Fibroblast of skin of scalp (primary cell): ENCODE results near the gene FSTL4.

Experiments used
- DNase-seq: peaks from one replicate; pipeline ENCODE4 v3.0.0-alpha.2; 2013

The FSTL4 gene

DNA sequence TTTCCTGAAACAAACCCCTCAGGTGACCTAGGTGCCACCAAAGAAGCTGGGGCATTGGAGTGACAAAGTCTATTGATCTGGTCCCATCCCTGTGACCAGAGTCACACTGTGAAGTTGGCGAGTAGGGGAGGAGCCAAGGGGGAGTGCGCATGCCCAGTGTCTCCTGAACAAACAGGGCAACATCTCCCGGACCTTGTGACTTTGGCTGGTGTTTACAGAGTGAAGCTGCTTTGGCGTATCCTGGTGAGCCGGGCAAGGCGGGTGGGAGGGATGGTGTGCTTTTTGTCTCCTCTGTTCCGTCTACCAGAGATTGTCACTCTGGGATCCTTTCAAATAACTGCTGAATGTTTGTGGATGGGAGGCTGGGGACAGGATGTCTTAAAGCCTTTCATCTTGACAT, 356.1 kb downstream of the FSTL4 start:
- DNase-seq = no peak

DNA sequence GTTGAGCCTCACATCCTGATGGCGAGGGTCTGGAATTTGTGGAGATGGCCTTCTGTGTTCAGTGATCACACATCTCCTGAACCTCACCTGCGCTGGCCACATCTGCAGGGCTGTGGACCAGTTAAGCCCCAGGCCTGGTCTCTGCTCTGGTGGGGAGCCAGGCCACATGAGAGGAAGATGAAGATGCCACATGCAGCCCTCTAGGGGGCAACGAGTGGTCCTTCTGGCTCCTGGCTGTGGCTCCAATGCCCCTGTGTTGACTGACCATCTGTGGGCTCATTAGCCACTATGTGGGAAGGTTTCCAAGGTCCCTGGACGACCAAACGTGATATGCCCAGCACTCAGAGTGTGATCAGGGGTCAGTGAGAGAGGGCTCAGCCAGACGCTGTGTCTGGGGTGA, 357.5 kb downstream of the FSTL4 start:
- DNase-seq = no peak

DNA sequence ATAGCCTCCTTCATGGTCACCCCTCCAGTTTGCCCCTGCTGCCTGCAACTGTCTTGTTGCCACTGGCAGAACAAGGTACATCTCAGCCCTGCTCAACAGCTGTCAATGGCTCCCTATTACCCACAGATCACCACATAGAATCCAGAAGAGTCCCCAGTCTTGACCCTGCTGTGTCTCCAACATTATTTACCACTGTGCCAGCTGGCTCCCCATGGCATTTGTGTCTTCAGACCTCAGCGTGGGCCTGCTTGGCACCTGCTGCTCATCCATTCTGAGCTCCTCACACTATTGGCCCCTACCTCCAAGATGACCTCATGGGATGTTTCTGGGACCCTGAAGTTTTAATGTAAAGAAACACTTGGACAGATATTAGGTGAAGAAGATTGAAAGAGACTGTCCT, 358.7 kb downstream of the FSTL4 start:
- DNase-seq = no peak

DNA sequence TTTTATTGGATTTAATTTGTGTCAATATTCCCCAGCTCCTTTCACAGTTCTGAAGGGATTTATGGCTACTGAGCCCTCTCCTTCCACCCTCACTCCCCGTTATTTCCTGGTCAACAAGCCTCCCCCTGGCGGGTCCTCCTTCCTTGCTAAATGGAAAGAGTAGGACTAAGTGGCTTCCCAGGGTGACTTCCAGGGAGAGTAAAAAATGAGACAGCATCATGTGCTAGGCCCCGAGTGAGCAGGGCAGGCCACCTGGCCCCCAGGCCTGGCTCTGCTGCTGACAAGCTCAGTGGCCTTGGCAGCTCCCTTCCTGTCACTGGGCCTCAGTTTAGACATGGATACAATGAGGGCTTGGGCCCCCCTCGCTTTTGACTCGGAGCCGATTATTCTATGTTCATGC, 359.3 kb downstream of the FSTL4 start:
- DNase-seq = no peak

DNA sequence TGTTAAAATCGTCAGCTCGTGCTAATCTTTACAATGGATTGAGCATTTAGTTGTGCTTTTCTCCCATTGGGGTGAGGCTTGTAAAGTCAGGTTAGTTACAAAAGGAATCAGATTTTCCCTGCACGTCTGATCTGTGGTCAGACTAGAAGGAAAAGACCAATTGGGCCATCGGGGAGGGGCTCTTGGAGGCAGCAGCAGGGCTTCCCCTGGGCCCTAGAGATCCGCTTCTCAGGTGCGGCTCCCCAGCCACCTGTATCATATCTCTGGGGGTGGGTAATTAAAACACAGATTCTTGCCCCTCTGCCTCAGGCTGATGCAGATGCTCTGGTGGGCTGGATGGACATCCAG, 360.2 kb downstream of the FSTL4 start:
- no peak for DNase-seq

DNA sequence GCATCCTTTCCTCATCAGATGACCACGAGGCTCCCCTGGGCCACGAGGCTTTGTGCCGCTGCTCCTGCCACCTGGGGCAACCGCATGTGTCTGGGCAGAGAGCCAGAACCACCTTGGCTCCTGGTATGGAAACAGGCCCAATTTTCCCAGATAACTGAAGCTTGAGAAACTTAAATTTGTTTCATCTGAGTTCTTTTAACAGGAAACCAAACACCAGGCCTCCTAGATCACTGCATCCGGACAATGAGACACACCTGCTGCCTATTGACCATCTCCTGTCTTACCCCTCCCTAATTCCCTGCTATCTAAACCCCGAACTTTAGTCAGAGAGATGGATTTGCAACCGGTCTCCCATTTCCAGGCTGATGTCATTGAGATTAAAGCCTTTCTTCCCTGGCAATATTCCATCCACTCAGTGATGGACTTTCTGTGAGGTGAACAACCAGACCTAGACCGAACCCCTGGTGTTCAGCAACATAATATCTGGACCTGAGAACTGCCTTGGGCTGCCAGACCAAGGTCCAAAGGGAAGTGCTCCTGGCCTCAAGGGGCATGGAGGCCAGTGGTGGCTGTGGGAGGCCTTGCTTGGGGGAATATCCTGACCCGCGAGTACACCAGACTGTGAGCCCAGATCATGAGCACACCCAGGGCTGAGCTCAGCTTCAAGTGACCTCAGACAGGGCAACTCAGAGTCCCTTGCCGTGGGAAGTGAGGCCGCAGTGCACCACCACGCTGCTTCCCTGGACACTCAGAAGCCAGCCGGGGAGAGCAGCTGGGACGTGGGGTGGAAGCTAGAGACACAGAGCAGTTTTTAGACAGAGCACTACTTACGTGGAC, 360.8 kb downstream of the FSTL4 start:
- no peak for DNase-seq

DNA sequence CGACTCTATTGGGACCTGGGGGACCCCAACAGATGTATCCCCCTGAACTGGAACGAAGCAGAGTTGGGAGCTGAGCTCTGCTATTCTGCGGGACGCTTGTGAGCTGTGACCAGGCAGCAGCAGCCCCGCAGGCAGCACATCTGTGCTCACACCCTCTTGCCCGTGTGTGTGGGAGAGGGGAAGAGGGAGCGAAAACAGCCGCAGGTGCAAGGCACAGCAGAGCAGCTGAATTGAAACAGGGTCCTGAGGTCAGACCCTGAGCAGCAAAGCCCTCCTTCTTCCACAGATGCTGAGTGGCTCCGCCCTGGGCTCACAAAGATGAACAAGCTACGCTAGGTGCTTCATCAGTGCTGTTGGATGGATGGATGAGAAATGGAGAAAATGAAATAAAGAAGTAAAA, 361.8 kb downstream of the FSTL4 start:
- DNase-seq = no peak

DNA sequence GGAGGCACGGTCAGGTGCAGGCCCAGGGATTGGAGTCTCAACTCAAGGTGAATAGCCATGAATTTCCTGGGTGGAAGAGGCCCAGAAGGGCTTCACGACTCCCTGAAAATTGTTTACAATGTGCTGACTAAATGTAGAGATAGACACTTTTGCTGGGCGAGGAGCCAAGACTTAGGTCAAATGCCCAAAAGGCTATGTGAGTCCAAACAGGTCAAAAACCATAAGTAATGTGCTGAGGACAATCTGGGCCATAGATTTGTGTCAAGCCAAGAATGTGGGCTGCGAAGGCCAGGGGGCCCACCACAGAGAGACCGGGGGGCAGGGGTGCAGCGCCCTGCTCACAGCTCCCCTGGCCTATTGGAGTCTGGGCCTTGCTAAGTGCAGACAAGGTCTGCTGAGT, 362.7 kb downstream of the FSTL4 start:
- DNase-seq = no peak

DNA sequence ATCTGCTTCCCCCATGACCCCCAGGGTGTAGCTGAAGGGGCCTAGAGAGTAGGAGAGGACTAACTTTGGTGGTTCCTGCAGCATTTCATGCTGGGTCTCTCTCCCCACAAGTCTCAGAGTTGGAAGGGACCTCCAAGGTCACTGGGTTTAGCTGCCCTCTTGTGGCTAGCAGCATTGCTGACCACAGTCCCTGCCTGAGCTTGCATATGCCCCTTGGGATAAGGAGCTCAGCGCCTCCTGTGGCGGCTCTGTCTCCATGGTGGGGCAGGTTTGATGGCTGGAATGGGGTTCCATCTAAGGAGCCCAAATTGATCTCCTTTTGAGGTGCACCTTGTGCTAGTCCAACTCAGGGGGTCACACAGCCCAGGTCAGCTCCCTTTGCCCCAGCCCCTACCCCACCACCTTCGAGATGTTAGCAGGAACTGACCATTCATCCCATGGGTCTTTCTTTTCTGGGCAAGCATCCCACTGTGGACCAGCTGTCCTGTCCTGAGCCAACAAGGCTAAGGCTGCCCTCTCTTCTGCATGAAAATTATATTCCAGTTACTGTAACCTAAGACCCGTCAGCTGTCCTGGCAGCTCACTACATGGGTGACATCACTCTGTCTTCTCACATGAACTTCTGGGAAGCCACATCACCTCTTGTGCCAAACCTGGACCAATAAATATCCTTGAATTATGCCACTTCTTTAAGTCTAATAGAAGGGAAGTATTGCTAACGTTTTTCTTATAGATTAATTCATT, 364.3 kb downstream of the FSTL4 start:
- DNase-seq = peak; percentile 18

DNA sequence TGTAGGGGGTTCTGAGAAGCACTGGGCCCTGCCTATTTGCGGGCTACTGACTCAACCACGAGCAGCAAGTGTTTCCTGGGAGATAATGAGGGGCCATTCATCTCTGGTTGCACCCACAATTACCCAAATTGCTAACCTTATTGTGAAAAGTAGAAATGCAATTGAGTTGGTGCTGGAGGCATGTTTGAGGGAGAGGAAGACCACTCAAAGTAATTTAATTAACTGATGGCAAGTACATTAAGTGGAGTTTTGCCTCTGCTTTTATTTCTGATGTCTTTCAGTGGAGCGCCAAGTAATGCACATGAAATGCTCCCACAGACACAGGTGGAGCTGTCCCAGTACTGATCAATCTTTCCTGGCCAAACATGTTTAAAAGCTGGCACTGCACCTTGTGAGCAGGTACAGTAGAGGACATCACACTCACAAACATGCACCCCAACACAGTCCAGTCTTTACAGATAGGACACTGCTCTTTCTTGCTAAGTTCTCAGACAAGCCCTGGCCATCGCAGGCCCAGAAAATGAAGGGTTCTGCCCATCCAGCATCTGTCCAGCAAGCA, 365.1 kb downstream of the FSTL4 start:
- DNase-seq = no peak

DNA sequence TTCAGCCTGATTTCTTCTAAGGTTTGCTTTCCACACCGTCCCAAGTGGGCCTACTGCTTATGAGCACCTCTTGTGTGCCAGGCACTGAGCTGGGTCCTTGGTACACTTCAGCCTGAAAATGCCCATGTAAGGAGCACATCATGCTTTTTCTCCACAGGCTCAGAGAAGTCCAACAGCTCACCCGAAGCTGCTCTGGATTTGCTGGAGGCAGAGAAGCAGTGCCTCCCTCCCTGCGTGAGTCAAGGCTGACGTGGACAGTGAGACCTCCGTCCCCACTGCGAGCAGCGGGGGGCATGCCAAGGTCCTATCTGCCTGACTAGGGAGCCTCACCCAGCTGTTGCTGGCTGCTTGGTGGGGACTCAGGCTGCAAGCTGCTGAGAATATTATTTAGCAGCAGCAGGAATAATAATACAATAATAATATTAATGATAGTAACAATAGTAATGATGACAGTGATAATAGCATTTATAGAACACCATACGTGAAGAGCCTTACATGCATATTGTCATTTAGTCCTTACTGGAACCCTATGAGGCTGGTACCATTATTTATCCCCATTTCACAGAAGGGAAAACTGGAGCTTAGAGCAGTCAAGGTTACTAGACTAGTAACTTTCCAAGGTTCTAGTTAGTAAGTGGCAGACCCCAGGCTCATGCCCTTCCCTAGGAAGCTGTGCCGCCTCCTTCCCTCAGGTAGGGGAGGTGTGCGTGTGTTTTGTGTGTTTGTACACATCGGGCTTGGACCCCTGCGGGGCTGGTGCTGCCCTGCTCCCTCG, 365.8 kb downstream of the FSTL4 start:
- DNase-seq = peak; percentile 3

DNA sequence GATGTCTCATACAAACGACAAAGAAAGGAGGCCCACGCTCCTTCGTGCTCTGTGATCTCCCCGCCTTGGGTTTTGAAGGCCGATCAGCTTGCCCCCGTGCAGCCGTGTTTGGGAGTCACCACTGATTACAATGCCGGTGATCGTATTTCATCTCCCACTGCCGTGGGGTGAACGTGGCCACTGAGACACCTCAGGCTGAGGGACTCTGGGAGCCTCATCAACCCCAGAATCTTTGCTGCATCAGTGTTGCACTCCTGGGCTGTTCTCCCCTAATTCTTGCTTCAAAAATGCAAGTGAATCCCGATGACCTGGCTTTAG, 366.3 kb downstream of the FSTL4 start:
- DNase-seq = no peak

DNA sequence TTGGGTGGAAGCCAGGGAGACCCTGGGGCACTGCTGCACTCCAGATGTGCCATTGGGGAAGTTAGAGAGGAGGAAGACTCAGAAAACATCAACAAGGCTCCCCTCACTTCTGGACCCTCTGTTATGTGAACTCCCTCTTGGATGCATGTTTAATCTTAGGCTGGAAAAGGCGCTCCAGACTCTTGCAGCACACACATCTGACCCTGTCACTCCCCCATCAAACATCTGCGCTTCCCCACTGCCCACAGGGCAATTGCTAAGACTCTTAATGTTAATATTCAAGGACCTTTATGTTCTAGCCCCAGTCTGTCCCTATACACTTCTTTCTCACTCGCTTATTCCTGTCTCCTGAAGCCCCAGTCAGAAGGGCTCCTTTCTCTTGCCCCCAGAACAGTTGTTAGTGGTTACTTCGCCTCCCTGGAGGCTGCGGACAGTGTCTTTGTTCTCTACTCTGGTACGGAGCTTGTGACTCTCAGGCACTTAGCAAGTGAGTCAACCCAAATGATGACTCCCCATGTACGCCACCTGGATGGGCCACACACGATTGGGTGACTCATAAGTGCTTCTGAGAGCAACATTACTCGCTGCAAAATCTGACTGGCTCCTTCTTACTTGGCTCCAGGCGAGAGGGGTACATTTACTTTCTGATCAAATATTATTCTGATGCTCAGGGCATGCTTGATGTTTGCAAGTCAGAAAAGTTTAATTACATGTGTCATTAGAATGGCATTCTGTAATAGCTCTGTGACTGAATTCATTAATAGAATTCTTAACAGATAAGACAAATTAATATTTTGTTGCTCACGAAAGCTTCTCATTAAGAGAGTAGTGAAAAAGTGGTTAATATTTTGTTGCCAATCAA, 366.9 kb downstream of the FSTL4 start:
- DNase-seq = peak; percentile 73

DNA sequence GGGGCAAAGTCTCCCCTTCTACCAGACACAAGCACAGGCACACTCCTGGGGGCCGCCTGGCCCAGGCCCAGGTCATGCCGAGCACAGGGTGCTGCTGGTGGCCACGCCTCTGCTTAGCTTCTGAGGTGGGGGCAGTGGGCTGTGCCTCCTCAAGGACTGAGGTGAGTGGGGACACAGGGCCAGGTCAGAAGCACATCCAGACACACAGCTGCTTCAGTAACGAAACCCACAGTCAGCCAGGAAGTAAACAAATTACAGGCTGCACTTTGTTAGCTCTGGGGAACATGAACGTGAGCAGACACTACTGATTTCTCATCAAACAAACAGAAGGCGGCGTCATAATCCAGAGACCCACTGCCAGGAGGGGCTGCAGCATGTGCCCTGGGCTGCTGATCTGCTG, 368.1 kb downstream of the FSTL4 start:
- DNase-seq = no peak

DNA sequence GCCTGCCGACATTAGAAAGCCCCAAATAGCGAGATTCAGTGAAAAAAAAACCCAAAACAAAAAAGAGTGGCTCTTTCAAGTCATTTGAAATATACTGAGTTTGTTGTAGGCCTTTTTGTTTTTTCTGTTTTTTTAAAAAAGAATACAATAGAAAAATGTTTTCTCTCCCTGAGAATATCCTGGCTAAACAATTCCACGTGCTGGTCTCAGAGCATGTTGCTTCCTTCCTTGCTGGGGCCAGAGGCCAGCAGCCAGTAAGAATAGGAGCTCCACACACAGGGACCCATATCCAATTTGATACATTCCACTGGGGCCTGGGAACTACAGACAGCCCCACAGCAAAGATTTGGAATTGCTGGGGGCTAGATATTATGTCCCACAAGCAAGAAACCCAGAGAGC, 369.1 kb downstream of the FSTL4 start:
- no peak for DNase-seq

DNA sequence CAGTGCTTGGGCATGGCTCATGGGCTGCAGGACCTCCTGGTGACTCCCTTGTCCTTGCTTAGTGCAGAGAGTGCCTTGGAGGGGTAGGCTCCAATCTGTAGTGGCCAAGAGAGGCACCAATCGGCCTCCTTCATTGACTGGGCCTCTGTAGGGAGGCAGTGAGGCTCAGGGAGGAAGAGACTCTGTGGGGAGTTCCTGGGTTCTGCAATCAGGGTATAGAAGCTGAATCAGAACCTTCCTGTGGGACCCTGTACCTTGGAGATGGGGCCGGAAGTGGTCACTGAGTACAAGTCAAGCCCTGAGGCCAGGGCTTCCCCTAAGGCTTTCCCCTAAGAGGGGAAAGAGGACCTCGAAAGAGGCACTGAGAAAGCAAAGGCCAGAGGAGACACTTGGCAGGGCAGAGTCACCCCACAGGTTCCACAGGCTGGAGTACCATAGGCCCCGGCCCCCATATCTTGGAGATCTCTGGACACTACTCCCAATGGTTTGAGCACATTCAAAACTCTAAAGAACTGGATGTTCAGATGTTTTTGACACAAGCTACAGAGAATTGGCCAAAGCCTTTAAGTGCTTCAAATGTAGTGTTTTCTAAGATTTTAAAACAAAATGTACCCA, 370.0 kb downstream of the FSTL4 start:
- no peak for DNase-seq

DNA sequence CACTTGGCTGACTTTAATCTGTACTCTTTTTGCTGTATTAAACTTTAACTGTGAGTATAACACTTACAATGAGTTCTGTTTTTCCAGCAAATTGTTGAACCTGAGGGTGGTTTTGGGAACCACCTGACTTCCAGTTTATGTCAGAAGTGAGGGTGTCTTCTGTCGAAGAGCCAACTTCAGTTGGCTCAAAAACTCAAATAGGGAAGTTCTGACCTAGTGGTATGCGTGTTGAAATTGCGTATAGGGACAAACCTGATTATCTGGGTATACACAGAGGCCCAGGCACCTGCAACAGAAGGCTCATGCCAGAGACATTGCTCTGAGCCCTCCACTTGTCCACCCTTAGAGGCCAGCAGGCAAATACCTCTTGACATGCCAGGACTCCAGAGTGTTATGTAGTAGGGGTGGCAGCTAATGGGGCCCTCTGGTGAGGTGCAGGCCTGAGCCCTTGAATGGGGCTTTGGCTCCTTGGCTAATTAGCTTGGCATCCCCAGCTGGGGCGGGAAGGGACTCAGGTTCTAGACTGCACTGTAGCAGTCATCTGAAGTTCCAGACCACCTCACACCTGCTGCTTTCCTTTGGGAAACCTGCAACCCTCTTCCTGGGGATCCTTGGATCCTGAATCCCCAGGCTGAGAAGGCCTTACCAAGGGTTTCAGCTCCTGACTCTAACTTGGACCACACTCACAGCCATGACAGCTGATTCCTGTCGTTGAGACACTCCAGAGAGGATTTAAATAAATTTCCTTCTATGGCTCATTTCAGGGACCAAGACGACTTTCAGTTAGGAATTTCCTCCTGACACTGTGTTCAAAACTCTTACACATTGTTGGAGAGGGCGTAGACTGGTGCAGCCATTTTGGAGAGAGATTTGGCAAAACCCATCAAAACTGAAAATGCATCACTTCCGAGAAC, 370.9 kb downstream of the FSTL4 start:
- DNase-seq = no peak

DNA sequence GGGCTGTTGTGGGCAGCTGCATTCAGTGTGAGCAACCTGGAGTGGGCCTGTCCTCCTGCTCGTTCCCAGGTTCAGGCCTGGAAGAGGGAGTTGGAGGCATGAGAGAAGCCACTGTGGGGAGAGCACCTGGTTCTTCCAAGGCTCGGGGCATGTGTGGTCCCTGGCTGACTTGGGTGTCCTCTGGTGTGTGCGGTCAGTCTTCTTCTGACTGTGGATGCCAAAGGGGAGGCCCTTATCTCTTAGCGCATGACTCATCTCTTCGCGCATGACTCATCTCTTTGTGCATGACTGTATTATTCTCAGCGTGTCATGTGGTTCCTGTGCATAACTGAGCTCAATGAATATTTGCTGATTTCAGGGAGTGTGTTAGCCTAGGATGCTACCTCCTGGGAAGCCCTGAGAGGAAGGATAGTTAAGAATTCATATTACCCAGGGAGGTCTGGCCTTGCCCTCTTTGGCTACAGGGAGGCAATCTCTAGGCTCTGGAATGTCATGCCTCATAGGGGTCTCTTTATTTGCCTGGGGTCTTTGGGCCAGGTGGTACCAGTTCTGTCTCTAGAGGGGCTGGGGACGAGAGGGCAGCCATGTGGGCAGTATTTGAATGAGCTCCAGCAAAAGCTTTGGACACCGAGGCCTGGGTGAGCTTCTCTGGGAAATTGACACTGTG, 371.8 kb downstream of the FSTL4 start:
- peak; percentile 84 for DNase-seq

DNA sequence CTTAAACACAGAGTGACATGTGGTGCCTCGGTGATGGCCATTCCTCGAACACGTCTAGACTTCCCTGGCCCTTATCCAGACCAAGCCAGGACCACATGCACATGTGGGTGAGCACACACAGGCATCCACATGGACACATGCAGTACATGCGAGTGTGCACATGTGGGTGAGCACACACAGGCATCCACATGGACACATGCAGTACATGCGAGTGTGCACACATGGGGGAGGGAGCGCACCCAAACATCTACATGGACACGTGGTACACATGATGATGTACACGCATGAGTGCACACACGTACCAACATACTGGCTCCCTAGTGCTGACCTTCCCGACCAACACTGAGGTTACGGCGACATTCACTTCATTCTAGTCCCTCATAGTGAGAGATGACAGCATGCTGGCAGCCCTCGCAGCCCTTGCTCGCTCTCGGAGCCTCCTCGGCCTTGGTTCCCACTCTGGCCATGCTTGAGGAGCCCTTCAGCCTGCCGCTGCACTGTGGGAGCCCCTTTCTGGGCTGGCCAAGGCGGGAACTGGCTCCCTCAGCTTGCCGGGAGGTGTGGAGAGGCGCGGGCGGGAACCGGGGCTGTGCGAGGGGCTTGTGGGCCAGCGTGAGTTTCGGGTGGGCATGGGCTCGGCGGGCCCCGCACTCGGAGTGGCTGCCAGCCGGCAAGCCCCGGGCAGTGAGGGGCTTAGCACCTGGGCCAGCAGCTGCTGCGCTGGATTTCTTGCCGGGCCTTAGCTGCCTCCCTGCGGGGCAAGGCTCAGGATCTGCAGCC, 373.7 kb downstream of the FSTL4 start:
- no peak for DNase-seq
